Fibroblast of lung (primary cell): ENCODE data around the gene PDE8B. TPM values are rescaled to one million over a fixed set of nuclear protein-coding genes. Genes with fewer than 3 reads are reported as not detected.

Source experiments
- DNase-seq, 2 donors: peaks; one replicate each; pipeline versions ENCODE4 v3.0.0 to v3.0.0-alpha.2; 2010; ENCODE audit warnings: low read depth in 2 of 2
- H2AFZ ChIP-seq: 2 replicates; pipeline ENCODE4 v1.5.1; 2012; ENCODE audit warnings: low read length, control low read depth, inconsistent platforms
- H3K27ac ChIP-seq: 2 replicates; pipeline ENCODE4 v1.5.1; 2011; ENCODE audit warnings: low read length, control low read depth; ENCODE audit not compliant: insufficient read depth
- H3K27me3 ChIP-seq: 2 replicates; pipeline ENCODE4 v1.5.1; 2011; ENCODE audit warnings: mild to moderate bottlenecking, low read length; ENCODE audit not compliant: control insufficient read depth, insufficient read depth
- H3K36me3 ChIP-seq: 2 replicates; pipeline ENCODE4 v1.5.1; 2011; ENCODE audit warnings: low read length; ENCODE audit not compliant: control insufficient read depth, insufficient read depth
- H3K4me1 ChIP-seq: 2 replicates; pipeline ENCODE4 v1.5.1; 2011; ENCODE audit warnings: low read length; ENCODE audit not compliant: control insufficient read depth, insufficient read depth; ENCODE audit errors: extremely low read depth
- H3K4me2 ChIP-seq: 2 replicates; pipeline ENCODE4 v1.5.1; 2011; ENCODE audit warnings: low read length, control low read depth; ENCODE audit not compliant: insufficient read depth; ENCODE audit errors: extremely low read depth
- H3K4me3 ChIP-seq, 4 experiments: fragments of 200-600 bp in 1 of 4; sonication (generic) in 1 of 4; replicated peaks in 1 of 4; 2 replicates each; pipeline ENCODE4 v1.5.1; 2011 to 2016; ENCODE audit warnings: low read length in 4 of 4, low read depth in 3 of 4, mild to moderate bottlenecking in 3 of 4, control low read depth in 2 of 4, inconsistent platforms in 1 of 4, mixed read lengths in 1 of 4; ENCODE audit not compliant: insufficient read depth in 1 of 4; ENCODE audit errors: control extremely low read depth in 1 of 4
- H3K79me2 ChIP-seq: 2 replicates; pipeline ENCODE4 v1.5.1; 2012; ENCODE audit warnings: mild to moderate bottlenecking, low read length, inconsistent platforms; ENCODE audit not compliant: control insufficient read depth, insufficient read depth
- H3K9ac ChIP-seq: 2 replicates; pipeline ENCODE4 v1.5.1; 2011; ENCODE audit warnings: mild to moderate bottlenecking, low read length, control low read depth; ENCODE audit not compliant: insufficient read depth
- H3K9me3 ChIP-seq: 2 replicates; pipeline ENCODE4 v1.5.1; 2012; ENCODE audit warnings: low read depth, low read length; ENCODE audit not compliant: control insufficient read depth, insufficient read depth
- H4K20me1 ChIP-seq: 2 replicates; pipeline ENCODE4 v1.5.1; 2011; ENCODE audit warnings: low read length; ENCODE audit not compliant: control insufficient read depth, insufficient read depth; ENCODE audit errors: extremely low read depth
- CTCF ChIP-seq, 2 donors: IDR thresholded peaks in 1 of 2; conservative IDR thresholded peaks in 1 of 2; 1 replicate in 1 of 2; 2 replicates in 1 of 2; pipeline ENCODE4 v1.5.1; 2011 to 2012; ENCODE audit warnings: low read length in 2 of 2, control low read depth in 1 of 2, inconsistent platforms in 1 of 2, low read depth in 1 of 2, mild to moderate bottlenecking in 1 of 2
- EZH2 ChIP-seq: IDR thresholded peaks from 2 replicates; pipeline ENCODE4 v1.5.1; 2012; ENCODE audit warnings: low read length, control low read depth, mild to moderate bottlenecking; ENCODE audit errors: missing control alignments
- polyA plus RNA-seq, 2 donors: library from polyadenylated mRNA; depleted of rRNA in 1 of 2; stranded (reverse) in 1 of 2; unstranded in 1 of 2; fragments of >200 nt; gene quantifications; 2 replicates each; pipeline ENCODE4 v1.2.1, GENCODE V29; 2011 to 2012; ENCODE audit warnings: missing spikeins in 1 of 2
- total RNA-seq: library from RNA; depleted of rRNA; stranded (reverse); fragments of >200 nt; gene quantifications from 2 replicates; pipeline ENCODE4 v1.2.1, GENCODE V29; 2014

The PDE8B gene
- total and polyA plus RNA-seq, 2 donors (not counting 1 experiment from before 2014, with no cell fraction given): 0.17 to 0.18 TPM

GRCh38 chr5:77397686-77398292 lies 187.3 kb downstream of the PDE8B start:
- Histone ChIP-seq H4K20me1 (no peaks in the 10 kb centered on the region), H3K36me3 (no peaks in the 10 kb centered on the region), H3K4me2 (no peak overlapping the region), H3K4me3 (no peak overlapping the region), H3K4me1 (no peaks in the 10 kb centered on the region), H3K9me3 (no peaks in the 10 kb centered on the region), H3K79me2 (no peaks in the 10 kb centered on the region), H3K27ac (no peak overlapping the region), H3K9ac (no peak overlapping the region), H2AFZ (no peak overlapping the region), H3K27me3 (no peaks in the 10 kb centered on the region)
- TF ChIP-seq CTCF (conservative IDR thresholded peaks at IDR 0.05 in 1 of 2, IDR thresholded peaks at IDR 0.05 in 1 of 2; ENCODE audit: low read depth in 1 of 2, low read length in 2 of 2) (no peak), EZH2 (no peak)
- DNase-seq: peak in 1 of 2 donors; percentile 10

- H4K20me1 ChIP-seq: no peaks in the 10 kb centered on the region
- no peaks in the 10 kb centered on the region for H3K27me3 ChIP-seq
- no peak overlapping the region for H3K4me2 ChIP-seq
- no peak overlapping the region for H3K9ac ChIP-seq
- H2AFZ ChIP-seq: no peak overlapping the region
- H3K27ac ChIP-seq: no peak overlapping the region
- H3K79me2 ChIP-seq: no peaks in the 10 kb centered on the region
- TF ChIP-seq CTCF (conservative IDR thresholded peaks at IDR 0.05 in 1 of 2, IDR thresholded peaks at IDR 0.05 in 1 of 2; ENCODE audit: low read depth in 1 of 2, low read length in 2 of 2): no peak
- no peak for TF ChIP-seq EZH2
- H3K36me3 ChIP-seq: no peaks in the 10 kb centered on the region
- no peak for DNase-seq
- H3K9me3 ChIP-seq: no peaks in the 10 kb centered on the region
- H3K4me3 ChIP-seq: no peak overlapping the region
- H3K4me1 ChIP-seq: no peaks in the 10 kb centered on the region
These were observed 188.0 kb downstream of the PDE8B start for GRCh38 chr5:77398458-77398857.

GRCh38 chr5:77398896-77399295 lies 188.4 kb downstream of the PDE8B start:
- Histone ChIP-seq H3K27me3 (no peaks in the 10 kb centered on the region), H2AFZ (no peak overlapping the region), H3K4me1 (no peaks in the 10 kb centered on the region), H3K9me3 (no peaks in the 10 kb centered on the region), H4K20me1 (no peaks in the 10 kb centered on the region), H3K27ac (no peak overlapping the region), H3K4me2 (no peak overlapping the region), H3K79me2 (no peaks in the 10 kb centered on the region), H3K36me3 (no peaks in the 10 kb centered on the region), H3K4me3 (no peak overlapping the region), H3K9ac (no peak overlapping the region)
- TF ChIP-seq EZH2: no peak
- no peak for TF ChIP-seq CTCF (conservative IDR thresholded peaks at IDR 0.05 in 1 of 2, IDR thresholded peaks at IDR 0.05 in 1 of 2; ENCODE audit: low read depth in 1 of 2, low read length in 2 of 2)
- no peak for DNase-seq
